OCI-LY7 (cell line): Measurements from ENCODE around the gene CNOT6.

Experiments used
- CTCF ChIP-seq: fragments of 200-600 bp; sonication (generic); conservative IDR thresholded peaks from 2 replicates; pipeline ENCODE4 v1.5.1; 2014; ENCODE audit warnings: mild to moderate bottlenecking, antibody characterized with exemption, low read length, moderate library complexity, mixed read lengths
- EZH2phosphoT487 ChIP-seq: fragments of 200-600 bp; sonication (generic); IDR thresholded peaks from 2 replicates; pipeline ENCODE4 v1.6.1; 2018; ENCODE audit warnings: low read depth, borderline replicate concordance, mild to moderate bottlenecking, mixed run types, antibody characterized with exemption, low read length, moderate library complexity, mixed read lengths

GRCh38 chr5:180580681-180581080 is 86.5 kb downstream of the CNOT6 start:
- TF ChIP-seq CTCF, result no peak
- TF ChIP-seq EZH2phosphoT487, result no peak
